ENCODE data around the gene NTRK2.

The NTRK2 gene

DNA sequence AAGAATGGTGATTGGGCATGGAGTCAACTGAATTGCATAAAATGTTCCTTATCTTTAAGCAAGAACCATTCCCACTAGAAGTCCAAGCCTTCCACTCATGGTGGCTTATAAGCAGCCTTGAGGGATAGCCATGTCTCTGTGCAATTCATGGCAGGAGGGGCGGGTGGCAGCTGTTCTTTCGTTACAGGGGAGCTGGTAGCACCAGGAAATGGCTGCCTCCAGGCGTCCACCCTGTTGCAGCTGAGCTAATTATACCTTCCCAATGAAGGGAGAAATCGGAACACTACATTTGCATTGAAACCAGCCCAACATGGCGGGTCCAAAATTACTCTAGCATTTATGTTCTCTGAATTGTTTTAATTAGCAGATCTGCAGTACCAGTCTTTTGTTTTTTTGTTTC is 289.8 kb downstream of the NTRK2 start:
- TF ChIP-seq, protein P1, sequence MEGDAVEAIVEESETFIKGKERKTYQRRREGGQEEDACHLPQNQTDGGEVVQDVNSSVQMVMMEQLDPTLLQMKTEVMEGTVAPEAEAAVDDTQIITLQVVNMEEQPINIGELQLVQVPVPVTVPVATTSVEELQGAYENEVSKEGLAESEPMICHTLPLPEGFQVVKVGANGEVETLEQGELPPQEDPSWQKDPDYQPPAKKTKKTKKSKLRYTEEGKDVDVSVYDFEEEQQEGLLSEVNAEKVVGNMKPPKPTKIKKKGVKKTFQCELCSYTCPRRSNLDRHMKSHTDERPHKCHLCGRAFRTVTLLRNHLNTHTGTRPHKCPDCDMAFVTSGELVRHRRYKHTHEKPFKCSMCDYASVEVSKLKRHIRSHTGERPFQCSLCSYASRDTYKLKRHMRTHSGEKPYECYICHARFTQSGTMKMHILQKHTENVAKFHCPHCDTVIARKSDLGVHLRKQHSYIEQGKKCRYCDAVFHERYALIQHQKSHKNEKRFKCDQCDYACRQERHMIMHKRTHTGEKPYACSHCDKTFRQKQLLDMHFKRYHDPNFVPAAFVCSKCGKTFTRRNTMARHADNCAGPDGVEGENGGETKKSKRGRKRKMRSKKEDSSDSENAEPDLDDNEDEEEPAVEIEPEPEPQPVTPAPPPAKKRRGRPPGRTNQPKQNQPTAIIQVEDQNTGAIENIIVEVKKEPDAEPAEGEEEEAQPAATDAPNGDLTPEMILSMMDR (conservative IDR thresholded peaks at IDR 0.05), result no peak
- H3K27ac ChIP-seq, result no peak overlapping the region

DNA sequence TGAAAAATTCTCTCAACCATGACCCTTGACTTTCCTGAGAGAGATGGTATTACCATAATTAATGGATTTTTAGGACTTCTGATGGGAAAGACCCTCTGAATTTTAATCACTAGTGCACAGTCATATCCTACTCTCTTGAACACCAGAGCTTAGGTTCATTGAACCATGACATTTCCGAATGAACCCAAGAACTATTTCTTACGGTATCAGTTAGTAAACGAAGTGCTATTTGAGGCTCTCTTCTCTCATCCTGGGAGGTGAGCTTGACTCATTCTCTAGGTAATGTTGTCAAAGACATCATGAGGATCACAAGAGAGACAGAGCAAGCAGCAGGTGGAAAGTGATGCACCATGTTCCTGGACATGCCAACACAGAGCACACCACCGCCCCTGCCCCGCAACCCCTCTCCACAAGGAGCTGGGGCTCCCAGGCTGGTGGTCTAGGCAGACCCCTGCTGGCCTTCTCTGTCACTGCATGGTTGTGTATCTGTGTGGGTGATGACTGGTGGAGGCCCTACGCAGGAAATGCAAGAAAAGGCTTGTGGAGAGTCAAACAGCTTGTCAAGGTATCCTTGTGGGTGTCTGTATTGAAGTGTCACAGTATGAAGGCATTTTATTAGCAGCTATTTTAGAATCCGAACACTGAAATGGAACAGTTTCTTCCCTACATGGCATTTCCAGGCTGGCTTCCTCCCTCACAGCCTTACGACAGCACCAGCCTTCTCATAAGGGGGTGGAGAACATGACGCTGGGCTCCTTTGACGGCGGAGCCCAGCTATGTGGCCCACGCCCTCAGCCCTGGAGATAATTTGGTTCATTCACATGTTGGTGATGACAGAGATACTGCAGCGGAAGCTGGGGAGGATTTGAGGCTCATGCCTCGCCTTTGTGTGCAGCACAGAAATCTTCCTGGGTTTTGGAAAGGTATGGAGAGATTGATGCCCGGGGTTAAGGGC is 297.6 kb downstream of the NTRK2 start:
- no peak overlapping the region for H3K27ac ChIP-seq
- TF ChIP-seq, protein P1 (conservative IDR thresholded peaks at IDR 0.05), result no peak

DNA sequence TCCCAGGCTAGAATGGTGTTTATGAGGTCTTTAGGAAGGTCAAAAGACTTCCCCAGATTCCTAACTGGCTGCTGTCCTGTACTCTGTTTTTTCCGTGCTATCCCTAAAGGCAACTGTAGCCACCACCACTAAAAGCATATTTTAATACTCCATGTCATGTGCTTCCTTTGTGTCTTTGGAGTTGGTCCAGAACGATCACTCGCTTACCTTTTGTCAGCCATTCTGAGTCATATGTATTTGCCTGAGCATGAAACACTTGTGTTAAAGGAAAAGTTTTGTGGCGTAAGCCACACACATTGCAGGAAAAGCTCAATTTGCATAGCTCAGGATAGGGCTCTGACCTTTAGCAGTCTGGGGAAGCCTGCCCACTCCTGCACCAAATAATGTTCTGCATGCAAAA is 299.6 kb downstream of the NTRK2 start:
- TF ChIP-seq, protein P1 (conservative IDR thresholded peaks at IDR 0.05), result no peak
- no peak overlapping the region for H3K27ac ChIP-seq

DNA sequence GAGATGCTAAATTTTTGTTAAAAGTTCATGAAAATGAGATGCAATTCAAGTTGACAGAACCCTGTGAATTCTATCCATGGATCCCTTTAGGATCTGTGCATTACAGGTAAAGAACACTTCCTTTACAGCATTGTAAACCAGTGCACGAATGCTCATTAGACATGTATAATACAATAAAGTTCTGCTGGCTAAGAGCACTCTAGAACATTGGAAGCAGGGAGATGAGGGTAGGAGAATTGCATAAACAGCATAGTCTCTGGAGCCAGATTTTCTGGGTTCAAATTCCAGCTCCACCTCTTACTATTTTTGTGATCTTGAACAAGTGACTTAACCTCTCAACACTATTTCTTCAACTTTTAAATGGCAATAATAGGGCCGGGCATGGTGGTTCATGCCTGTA is 300.2 kb downstream of the NTRK2 start:
- TF ChIP-seq, protein P1 (conservative IDR thresholded peaks at IDR 0.05), result no peak
- no peak overlapping the region for H3K27ac ChIP-seq

DNA sequence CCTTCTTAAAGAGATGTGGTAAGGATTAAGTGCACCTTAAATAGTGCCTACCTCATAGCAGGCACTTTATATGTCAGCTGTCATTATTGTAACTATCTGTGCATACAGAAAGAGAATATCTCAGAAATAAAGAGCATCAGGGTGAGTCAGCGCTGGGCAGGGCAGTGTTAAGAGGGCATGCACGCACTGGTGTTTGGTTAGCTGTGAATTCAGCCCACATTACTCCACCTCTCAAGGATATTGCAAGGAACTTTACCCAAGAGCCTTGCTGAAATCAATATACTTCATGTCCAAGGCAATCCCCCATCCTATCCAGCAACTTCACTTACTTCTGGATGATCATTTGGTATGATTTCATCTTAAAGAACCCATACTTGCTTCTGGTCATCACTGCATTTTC is 300.9 kb downstream of the NTRK2 start:
- H3K27ac ChIP-seq, result no peak overlapping the region
- TF ChIP-seq, protein P1 (conservative IDR thresholded peaks at IDR 0.05), result no peak

DNA sequence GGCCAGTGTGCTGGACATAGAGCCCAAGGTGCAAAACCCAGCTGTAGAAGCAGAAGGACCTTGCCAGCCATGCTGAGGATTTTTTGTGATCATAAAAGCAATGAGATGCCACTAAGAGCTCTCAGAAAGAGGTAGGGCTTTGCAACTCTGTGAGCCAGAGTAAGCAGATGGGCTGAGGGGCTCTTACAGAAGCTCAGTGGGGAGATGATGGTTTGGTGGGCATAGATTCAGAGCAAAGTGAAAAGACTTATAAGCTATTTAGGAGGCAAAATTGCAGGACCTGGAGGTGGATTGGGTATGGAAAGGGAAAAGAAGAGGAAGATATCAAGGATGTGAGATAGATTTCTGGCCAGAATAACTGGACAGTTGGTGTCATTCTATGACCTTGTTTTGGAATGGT is 302.0 kb downstream of the NTRK2 start:
- H3K27ac ChIP-seq, result no peak overlapping the region
- TF ChIP-seq, protein P1 (conservative IDR thresholded peaks at IDR 0.05), result no peak

DNA sequence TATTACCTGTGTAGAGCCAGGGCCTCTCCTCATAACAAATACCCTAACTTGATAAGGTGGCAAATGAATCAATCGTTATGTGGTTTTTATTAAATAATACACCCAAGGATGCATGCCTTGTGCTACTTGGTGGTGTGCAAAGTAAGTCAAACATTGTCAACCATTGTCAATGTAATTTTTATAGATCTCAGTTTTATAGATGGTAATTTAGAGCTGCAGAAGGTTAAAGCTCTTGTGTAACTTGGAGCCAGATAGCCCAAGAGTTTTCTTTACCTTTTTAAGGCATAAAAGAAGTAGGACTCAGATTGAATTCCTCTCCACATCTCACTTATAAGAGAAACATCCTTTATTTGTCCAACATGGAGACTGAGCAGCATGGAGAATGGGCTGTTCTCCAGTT is 304.7 kb downstream of the NTRK2 start:
- H3K27ac ChIP-seq, result no peak overlapping the region
- TF ChIP-seq, protein P1 (conservative IDR thresholded peaks at IDR 0.05), result no peak
